MCF 10A (cell line): ENCODE measurements around the gene CFAP43. TPM values are rescaled to one million over a fixed set of nuclear protein-coding genes. Genes with fewer than 3 reads are reported as not detected.

ENCODE experiments used
- BruUV-seq: library from RNA; stranded (reverse); fragments of 400-500 nt; replicated peaks from 2 replicates; lab custom pipeline; 2021; lab: Mats Ljungman, UMichigan
- CTCF ChIA-PET: fragments of 300-600 bp; sonication (Branson Sonifier 250); formaldehyde crosslinking; extraction: SDS; loops from one replicate; lab custom pipeline; 2021; ENCODE audit warnings: antibody characterized with exemption, inconsistent platforms; lab: Yijun Ruan, JAX
- POLR2A ChIA-PET: fragments of 300-600, 350-650 bp; sonication (Branson Sonifier 250); formaldehyde crosslinking; extraction: SDS; loops from one replicate; lab custom pipeline; 2020; ENCODE audit warnings: antibody characterized with exemption, inconsistent platforms; lab: Yijun Ruan, JAX
- DNase-seq: peaks from one replicate; pipeline ENCODE4 v3.0.0-alpha.2; 2018; ENCODE audit not compliant: unreplicated experiment
- H3K27ac Mint-ChIP-seq: one replicate; pipeline ENCODE4 v1.8.0; 2022; ENCODE audit warnings: mild to moderate bottlenecking, low read depth, mixed read lengths; ENCODE audit not compliant: unreplicated experiment
- H3K27me3 Mint-ChIP-seq: one replicate; pipeline ENCODE4 v1.8.0; 2022; ENCODE audit warnings: mixed read lengths; ENCODE audit not compliant: insufficient read depth, unreplicated experiment
- H3K36me3 Mint-ChIP-seq: one replicate; pipeline ENCODE4 v1.8.0; 2022; ENCODE audit warnings: mild to moderate bottlenecking, moderate library complexity, mixed read lengths; ENCODE audit not compliant: insufficient read depth, unreplicated experiment
- H3K4me1 Mint-ChIP-seq: one replicate; pipeline ENCODE4 v1.8.0; 2022; ENCODE audit warnings: mixed read lengths; ENCODE audit not compliant: insufficient read depth, unreplicated experiment
- H3K4me3 Mint-ChIP-seq: one replicate; pipeline ENCODE4 v1.8.0; 2022; ENCODE audit warnings: mild to moderate bottlenecking, moderate library complexity, mixed read lengths; ENCODE audit not compliant: unreplicated experiment
- H3K9me3 Mint-ChIP-seq: one replicate; pipeline ENCODE4 v1.8.0; 2022; ENCODE audit warnings: mixed read lengths; ENCODE audit not compliant: unreplicated experiment
- intact Hi-C: fragments of 100-400 bp; cut with micrococcal nuclease; formaldehyde crosslinking; loops from 2 replicates; pipeline ENCODE4 v1.14.1; 2022
- total RNA-seq: library from RNA; stranded (reverse); gene quantifications from 2 replicates; pipeline ENCODE4 v1.2.3, GENCODE V29; 2022
- TF ChIP-seq, protein P1 (sequence below): fragments of 200-600 bp; IDR thresholded peaks from one replicate; pipeline ENCODE4 v1.8.0; 2022; ENCODE audit warnings: antibody characterized with exemption, mild to moderate bottlenecking; ENCODE audit not compliant: unreplicated experiment

The CFAP43 gene
- total RNA-seq, 1 experiment from 2014 or later = 0.42 TPM

DNA sequence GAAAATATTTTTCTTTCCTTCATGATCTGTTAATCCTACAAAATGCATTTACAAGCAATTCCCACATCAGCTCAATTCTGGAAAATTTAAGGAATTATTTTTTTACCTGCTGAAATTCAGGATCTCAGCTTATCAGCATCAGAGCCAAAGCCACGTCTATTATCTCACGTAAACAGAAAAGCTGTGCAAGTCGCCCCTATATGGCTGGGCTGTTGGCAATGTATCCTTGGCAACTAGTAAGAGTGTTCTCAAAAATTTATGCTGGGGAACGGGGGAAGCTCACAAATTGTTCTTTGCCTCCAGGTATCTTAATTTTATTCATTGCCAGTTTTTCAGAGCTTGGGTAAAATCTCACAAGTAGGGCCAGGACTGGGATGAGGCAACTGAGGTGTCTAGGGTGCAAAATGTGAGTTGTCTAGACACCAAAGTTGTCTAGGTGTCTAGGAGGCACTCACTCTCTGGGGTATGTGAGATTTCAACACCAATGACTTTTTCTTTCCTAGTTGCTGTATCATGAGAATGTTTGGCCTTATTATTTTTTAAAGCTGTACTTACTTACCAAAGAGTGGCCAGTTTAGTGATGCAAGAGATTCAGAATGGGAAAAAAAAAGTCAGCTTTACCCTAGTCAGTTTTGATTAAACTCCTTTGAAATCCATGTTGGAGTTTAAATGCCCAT is 41.9 kb upstream of the CFAP43 start:
- Mint-ChIP-seq H3K27me3 (no peaks in the 10 kb centered on the region), H3K4me3 (peak overlapping the region; percentile 89), H3K4me1 (peaks cover 7% of the 10 kb centered on the region), H3K9me3 (no peaks in the 10 kb centered on the region), H3K27ac (peak overlapping the region; percentile 73), H3K36me3 (peaks cover 17% of the 10 kb centered on the region)
- ChIA-PET CTCF (interaction anchor here (0.6 to 9.1 kb wide), 35 partner anchors 9 to 384 kb away, joined by 3 to 316 read pairs (median 6); partner anchors contain the start of genes CFAP43, CFAP58, GSTO1 and ITPRIP), POLR2A (interaction anchor here (0.5 to 4.7 kb wide), 20 partner anchors 12 to 192 kb away, joined by 3 to 56 read pairs (median 5); partner anchors contain the start of genes CFAP43, GSTO1, ITPRIP and SFR1)
- intact Hi-C loops = loop anchor here (1.0 kb wide), 1 partner anchor 76 kb away; no protein-coding TSS in a partner anchor
- DNase-seq = no peak
- TF ChIP-seq, protein P1, sequence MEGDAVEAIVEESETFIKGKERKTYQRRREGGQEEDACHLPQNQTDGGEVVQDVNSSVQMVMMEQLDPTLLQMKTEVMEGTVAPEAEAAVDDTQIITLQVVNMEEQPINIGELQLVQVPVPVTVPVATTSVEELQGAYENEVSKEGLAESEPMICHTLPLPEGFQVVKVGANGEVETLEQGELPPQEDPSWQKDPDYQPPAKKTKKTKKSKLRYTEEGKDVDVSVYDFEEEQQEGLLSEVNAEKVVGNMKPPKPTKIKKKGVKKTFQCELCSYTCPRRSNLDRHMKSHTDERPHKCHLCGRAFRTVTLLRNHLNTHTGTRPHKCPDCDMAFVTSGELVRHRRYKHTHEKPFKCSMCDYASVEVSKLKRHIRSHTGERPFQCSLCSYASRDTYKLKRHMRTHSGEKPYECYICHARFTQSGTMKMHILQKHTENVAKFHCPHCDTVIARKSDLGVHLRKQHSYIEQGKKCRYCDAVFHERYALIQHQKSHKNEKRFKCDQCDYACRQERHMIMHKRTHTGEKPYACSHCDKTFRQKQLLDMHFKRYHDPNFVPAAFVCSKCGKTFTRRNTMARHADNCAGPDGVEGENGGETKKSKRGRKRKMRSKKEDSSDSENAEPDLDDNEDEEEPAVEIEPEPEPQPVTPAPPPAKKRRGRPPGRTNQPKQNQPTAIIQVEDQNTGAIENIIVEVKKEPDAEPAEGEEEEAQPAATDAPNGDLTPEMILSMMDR = no peak
- BruUV-seq = no TSS peak

GRCh38 chr10:104273286-104273685 is 41.1 kb upstream of the CFAP43 start:
- no peaks in the 10 kb centered on the region for H3K9me3 Mint-ChIP-seq
- H3K4me1 Mint-ChIP-seq = peaks cover 8% of the 10 kb centered on the region
- DNase-seq = no peak
- no peak overlapping the region for H3K4me3 Mint-ChIP-seq
- BruUV-seq = no TSS peak
- H3K36me3 Mint-ChIP-seq = peaks cover 18% of the 10 kb centered on the region
- TF ChIP-seq, protein P1 = no peak
- POLR2A ChIA-PET = interaction anchor here (0.6 to 4.7 kb wide), 7 partner anchors 10 to 77 kb away, joined by 3 to 56 read pairs (median 6); partner anchors contain the start of genes GSTO1 and ITPRIP
- CTCF ChIA-PET = interaction anchor here (0.8 to 9.1 kb wide), 14 partner anchors 10 to 80 kb away, joined by 3 to 316 read pairs (median 17); partner anchors contain the start of genes CFAP43, CFAP58, GSTO1 and ITPRIP
- no peaks in the 10 kb centered on the region for H3K27me3 Mint-ChIP-seq
- intact Hi-C loops = no loop called here
- H3K27ac Mint-ChIP-seq = no peak overlapping the region

- Mint-ChIP-seq H3K27ac (peak within 1 kb of the TSS; percentile 92), H3K27me3 (no peaks in the 10 kb centered on the region), H3K4me3 (peak within 1 kb of the TSS; percentile 85), H3K4me1 (peaks cover 8% of the 10 kb centered on the region), H3K9me3 (no peaks in the 10 kb centered on the region), H3K36me3 (peaks cover 47% of the 10 kb centered on the region)
- BruUV-seq = TSS peak; percentile 68
- TF ChIP-seq, protein P1 = no peak
- ChIA-PET POLR2A (interaction anchor here (0.6 to 2.8 kb wide), 20 partner anchors 8 to 577 kb away, joined by 3 to 42 read pairs (median 4); partner anchors contain the start of genes CFAP43, CFAP58, GSTO1 and SFR1), CTCF (interaction anchor here (0.6 to 7.9 kb wide), 8 partner anchors 9 to 92 kb away, joined by 3 to 139 read pairs (median 5); partner anchors contain the start of genes CFAP58 and GSTO1)
- intact Hi-C loops = no loop called here
- peak; percentile 97 for DNase-seq
Measured at GRCh38 chr10:104268713-104269645, 36.8 kb upstream of the CFAP43 start, which contains the start of gene GSTO2. GSTO2 (plus strand) TSS chr10:104269184; CDS start chr10:104274916, 5,732 bp downstream.
